ENCODE measurements around the gene SLC43A2.
"Not testable (repeated sequence)": the region's sequence is repeated elsewhere in the genome, so short reads cannot be mapped to it uniquely, and the experiment has no call there.

The SLC43A2 gene

DNA sequence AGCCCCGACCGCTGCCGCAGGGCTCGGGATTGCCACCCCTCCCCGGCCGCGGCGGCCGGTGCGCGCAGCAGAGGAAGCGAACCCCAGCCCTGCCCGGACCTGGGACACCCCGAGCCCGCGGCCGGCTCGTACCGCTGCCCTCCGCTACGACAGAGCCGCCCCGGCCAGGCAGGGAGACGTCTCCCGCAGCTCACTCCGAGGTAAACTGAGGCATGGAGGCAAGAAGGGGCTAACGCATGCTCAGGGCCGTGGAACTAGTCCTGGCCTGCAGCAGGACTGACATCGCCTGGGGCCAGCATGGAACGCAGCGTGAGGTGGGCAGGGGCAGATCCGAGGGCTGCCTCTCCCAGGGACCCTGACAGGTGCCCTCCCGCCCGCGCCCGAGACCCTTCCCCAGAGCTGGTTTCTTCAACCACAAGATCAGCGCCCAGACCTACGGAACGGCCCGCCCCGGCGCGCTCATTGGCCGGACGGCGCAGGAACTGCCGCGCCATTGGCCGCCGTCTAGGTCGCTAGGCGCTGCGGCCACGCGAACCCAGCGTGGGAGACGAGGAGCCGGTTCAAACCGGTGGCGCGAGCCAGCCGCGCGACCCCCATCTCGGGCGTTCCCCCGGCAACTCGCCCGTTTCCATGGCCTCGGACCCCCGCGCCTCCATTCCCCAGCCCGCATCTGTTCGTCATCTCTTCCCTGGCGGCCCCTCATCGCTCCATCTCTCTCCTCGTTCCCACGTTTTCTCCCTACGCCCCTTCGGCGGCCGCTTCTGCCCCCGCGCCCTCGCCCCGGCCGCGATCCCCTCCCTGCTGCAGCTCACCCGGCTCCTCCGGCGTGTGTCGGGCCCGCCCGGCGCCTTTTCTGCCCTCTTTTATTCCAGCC lies at the start of gene SLC43A2:
SLC43A2 (minus strand) TSS at position 853 of the 874 bp plus-strand sequence. CDS start 960 bp downstream, outside the sequence.
- no peak for DNase-seq

DNA sequence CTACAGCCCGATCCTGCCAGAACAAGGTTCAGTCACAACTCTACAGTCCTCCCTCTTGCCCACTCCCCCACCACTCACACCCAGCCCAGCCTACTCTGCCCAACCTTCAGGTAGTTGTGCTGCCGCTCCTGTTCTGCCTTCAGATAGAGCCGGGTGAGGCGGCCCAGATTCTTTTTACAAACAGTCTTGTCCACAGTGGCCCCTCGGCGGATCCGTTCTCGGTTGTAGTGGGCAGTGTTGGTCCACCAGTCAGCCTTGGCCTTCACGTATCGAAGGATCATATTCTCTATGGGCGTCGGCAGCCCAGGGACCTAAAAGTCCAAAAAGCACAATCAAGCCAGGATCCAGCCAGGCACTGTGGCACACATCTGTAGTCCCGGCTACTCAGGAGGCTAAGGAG lies 47.8 kb upstream of the SLC43A2 start:
- DNase-seq: no peak

DNA sequence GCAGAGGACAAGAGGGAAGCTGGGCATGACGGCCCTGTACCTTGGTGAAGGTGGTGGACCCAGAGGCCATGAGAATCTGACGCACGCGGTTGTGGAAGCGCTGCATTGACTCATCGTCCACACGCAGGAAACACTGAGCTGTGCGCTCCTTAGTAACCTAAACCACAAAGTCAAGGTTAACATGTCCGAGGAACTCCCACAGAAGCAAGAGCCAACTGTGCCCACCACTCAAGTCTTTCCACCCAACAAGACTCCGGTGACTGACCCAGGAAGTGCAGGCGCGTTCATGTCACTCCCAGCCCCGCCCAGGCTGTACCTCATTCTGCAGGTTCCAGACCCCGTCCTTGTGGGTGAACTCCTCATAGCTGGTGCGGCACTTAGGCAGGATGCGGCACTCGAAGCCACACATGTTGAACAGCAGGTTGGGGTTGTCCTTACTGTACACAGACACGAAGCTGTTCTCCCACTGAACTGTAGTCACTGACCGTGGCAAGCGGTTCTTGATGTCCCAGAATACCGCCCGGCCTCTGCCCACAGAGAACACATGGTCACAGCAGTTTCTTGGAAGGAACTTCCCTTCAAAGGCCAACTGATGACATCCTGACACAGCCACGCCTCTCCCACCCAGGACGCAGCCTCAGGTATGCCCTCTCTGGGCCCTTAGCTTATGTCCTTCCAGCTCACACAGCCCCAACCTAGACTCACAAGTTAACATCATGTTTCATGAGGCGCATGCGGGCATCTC lies 44.6 kb upstream of the SLC43A2 start:
- DNase-seq: no peak

GRCh38 chr17:1663934-1664333 lies 35.3 kb upstream of the SLC43A2 start:
- DNase-seq: not testable (repeated sequence)

DNA sequence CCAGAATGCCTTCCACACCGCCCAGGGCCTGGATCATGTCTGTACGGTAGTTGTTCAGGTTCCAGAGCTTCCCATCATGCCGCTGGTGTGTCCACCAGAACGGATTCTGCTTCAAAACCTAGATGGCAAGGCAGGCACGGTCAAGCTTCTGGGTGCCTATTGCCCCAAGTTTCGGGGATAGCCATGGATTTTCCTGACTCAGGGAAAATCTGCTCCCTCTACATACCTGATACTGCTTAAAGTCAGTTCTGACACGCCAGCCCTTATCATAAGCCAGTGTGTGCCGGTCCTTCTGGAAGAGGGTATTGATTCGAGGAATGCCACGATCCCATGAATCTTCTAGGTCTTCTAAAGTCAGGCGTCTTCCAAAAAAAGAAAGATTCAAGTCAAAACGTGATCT lies 32.4 kb upstream of the SLC43A2 start:
- DNase-seq: no peak

DNA sequence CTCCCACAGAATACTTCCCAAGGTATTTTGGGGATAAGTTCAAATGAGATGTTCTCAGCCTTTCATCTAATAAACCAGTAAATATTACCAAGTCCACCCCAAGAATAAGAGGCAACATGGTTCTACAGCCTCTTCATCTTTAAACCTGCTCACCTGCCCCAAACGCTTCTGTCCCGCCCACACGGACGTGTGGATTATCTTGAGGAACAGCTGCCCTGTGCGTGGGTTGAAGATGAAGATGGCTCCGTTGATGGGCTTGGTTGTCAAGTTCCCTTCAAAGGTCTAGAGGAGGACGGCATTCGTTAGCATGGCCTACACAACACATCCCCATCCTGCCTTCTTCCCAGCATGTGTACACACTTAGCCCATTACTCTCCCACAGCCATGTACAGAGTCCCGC lies 29.5 kb upstream of the SLC43A2 start:
- no peak for DNase-seq

GRCh38 chr17:1653735-1654134 lies 25.1 kb upstream of the SLC43A2 start:
- no peak for DNase-seq

DNA sequence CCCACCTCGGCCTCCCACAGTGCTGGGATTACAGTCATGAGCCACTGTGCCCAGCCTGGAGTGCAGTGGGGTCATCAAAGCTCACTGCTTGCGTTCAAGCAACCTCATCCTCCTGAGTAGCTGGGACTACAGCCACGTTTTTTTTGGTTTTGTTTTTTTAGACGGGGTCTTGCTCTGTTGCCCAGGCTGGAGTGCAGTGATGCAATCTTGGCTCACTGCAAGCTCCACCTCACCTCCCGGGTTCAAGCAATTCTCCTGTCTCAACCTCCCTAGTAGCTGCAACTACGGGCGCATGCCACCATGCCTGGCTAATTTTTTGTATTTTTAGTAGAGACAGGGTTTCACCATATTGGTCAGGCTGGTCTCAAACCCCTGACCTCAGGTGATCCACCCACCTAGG lies 24.2 kb upstream of the SLC43A2 start:
- DNase-seq: not testable (repeated sequence)

GRCh38 chr17:1651559-1651844 lies 22.9 kb upstream of the SLC43A2 start:
- no peak for DNase-seq

- no peak for DNase-seq
Measured at GRCh38 chr17:1650731-1651558, 22.3 kb upstream of the SLC43A2 start.

DNA sequence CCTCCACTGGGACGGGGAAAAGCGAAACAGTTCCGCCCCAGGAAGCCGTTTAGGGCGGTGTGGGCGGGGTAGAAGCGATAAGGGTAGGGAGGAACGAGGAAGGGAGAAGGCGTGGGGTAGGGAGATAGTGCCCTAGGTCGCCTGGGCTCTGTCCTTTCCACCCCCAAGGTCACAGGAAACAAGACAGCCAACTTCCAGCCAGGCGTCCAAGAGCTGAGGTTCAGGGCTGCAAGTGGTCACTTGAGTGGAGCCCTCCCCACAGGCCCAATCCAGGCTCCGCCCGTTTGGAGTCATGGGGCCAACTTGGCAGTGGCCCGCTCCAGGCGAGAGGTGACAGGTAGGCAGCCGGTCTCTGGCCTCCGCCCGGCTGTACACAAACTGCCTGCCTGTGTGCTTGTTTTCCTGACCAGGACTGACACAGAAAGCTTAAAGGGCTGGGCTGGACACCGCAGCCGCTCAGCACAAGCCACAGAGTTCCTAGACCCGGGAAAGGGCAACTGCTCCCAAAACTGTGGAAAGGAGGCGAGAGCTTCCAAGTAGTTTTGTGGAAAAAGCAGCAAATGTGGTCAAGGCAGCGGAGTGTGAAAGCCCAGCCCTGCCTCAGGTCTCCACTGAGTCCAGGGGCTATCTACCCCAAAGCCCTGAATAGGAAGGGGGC lies 21.3 kb upstream of the SLC43A2 start, which contains the start of gene RILP:
RILP (minus strand) TSS at position 23 of the 658 bp plus-strand sequence. CDS start 62 bp downstream, outside the sequence.
- no peak for DNase-seq

DNA sequence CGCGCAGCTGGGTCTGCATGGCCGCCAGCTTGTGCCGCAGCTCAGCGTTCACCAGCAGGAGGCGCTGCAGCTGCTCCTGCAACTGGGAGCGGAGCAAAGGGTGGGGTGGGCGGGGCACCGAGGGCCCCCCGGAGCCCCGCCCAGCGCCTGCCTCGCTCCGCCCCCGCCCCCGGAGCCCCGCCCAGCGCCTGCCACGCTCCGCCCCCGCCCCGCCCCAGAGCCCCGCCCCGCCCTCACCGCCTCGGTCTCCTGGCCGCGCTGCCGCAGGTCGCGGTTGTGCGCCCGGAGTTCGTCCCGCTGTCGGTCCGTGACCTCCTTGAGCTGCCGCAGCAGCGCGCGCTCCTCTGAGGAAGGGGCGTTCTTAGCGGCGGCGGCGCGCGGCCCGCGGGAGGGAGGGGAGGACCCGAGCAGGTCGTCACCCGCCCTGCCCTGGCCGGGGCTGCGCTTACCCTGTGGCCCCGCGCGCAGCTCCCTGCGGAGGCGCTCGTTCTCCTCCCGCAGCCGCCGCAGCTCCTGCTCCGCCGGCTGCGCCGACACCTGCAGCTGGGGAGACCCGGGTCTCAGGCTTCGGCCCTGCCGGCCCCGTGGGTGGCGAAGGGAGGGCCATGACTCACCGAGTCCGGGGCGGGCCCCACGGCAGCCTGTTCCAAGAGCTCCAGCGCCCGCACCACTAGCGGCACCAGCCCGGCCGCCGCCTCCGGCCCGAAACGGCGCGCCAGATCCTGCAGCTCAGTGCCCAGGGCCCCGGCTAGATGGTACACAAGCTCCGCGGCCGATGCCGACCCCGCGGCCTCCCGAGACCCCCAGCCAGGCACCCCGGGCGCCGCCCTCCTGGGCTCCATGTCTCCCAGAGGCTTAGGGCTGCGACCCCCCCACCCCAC lies 20.6 kb upstream of the SLC43A2 start:
- no peak for DNase-seq

GRCh38 chr17:1648173-1648962 lies 19.7 kb upstream of the SLC43A2 start:
- peak; percentile 53 for DNase-seq

GRCh38 chr17:1647802-1648171 lies 19.2 kb upstream of the SLC43A2 start:
- no peak for DNase-seq

DNA sequence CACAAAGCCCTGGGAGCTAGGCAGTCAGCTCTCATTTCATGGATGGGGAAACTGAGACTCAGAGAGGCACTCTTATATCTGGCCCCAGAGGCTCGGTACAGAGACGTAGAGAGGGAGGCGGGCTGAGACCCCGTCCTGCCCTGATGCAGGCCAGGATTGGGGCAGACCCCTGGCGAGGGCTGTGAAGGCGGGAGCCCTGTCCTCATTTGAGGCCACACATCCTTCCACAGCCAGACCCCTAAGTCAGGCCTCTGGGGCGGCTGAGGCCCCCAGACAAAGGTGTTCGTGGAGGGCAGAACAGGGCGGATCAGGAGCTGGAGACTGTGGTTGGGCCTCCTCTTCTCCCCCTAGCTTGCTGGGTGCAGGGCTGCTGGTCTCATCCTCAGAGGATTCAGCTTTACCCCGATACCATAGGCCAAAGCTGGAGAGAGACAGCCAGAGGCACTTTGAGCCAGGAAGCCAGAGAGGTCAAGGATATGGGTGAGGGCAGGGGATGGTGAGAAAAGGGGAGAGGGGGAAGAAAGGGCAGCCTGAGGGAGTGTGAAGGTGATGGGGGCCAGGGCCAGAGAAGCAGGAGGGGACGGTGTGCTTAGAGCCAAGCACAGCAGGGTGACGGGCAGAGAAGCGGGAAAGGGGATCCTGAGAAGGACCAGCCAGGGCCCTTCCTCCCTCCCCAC lies 17.7 kb upstream of the SLC43A2 start:
- DNase-seq: no peak

- DNase-seq: no peak
Measured at GRCh38 chr17:1645207-1646171, 16.9 kb upstream of the SLC43A2 start, which contains the start of gene SCARF1. Gene SCARF1 (minus strand): TSS chr17:1645732. CDS start chr17:1645697, 35 bp downstream.

GRCh38 chr17:1644493-1645206 lies 16.0 kb upstream of the SLC43A2 start:
- DNase-seq: no peak

GRCh38 chr17:1643999-1644492 lies 15.4 kb upstream of the SLC43A2 start:
- no peak for DNase-seq

All from GF-D8 (cell line).